GM21717 (cell line): ENCODE results near the gene PRDM16.
"Not testable (repeated sequence)": the region's sequence is repeated elsewhere in the genome, so short reads cannot be mapped to it uniquely, and the experiment has no call there.

Experiments
- ATAC-seq: cut with Tn5 transposase; IDR thresholded peaks from one replicate; pipeline ENCODE4 v1.9.1; 2021; ENCODE audit warnings: mild to moderate bottlenecking, moderate library complexity; ENCODE audit not compliant: unreplicated experiment

PRDM16 gene

DNA sequence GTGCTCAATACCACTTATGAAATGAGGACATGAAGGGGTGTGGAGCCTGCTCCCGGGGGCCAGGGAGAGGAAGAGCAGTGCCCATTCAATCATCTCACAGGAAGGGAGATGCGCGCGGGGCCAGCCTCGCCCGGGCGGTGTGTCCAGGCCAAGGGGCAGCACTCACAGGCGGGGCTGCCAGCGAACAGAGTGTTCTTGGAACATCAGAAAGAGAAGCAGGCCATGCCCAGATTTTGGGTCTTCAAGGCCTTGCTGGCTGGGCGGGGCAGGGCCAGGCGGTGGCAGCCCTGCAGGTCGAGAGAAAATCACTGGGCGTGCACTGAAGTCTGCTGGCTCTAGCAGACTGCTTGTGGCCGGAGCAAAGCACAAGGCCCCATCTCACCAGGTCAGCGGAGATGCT, 168.6 kb downstream of the PRDM16 start:
- no peak for ATAC-seq

DNA sequence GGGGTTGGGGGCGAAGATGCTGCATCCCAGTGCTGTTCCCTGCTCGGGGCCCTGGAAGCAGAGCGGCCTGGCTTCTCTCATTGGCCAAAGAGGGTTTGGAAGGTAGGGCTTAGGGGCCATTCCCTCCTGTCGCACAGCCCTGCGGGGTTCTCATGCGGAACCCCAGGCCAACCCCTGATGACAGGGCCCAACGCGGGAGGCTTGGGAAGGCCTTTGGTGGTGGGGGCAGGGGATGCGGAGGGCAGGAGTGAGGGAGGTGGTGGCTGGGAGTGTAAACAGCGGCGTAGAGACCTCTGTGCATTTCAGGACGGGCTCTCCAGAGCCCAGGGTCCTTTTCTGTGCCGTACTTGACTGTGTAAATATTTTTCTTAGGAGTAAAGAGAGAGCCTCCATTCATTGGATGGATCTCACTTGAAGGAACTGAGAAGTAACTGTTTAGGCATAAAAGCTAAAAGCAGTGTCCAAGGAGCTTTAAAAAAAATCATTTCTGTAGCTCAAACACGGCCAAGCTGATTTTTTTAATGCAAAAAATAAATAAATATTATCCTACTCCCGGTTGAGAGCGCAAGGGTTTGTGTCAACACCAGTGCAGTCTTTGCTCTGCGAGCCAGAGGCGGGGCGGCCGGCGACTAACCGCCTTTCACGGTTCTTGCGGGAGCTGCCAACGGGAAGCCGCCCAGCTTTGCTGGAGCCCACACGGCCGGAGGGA, 169.1 kb downstream of the PRDM16 start:
- ATAC-seq = no peak

DNA sequence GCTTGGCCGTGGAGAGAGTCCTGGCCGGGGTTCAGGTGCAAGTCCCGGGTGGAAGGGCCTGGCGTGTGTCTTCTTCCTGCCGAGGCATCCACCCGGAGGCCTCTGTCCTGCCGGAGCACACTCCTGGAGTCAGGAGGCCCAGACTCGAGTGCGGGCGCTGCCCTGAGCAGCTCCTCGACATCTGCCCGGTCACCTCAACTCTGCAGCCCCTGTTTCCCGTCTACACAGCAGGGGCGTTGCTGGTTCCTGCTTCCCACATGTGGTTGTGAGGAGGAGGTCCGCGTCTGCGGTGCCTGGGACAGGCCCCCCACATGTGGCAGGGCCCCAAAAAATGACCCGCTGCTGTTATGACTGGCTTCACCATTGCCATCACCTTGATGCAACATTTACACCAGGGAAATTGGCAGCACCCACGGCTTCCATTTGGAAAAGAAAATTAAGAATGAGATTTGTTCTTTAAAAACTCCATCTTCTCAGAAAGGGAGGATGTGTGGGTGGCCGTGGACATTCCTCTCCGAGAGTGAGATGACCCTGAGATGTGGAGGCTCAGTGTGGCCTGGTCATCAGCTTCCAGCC, 169.8 kb downstream of the PRDM16 start:
- no peak for ATAC-seq

DNA sequence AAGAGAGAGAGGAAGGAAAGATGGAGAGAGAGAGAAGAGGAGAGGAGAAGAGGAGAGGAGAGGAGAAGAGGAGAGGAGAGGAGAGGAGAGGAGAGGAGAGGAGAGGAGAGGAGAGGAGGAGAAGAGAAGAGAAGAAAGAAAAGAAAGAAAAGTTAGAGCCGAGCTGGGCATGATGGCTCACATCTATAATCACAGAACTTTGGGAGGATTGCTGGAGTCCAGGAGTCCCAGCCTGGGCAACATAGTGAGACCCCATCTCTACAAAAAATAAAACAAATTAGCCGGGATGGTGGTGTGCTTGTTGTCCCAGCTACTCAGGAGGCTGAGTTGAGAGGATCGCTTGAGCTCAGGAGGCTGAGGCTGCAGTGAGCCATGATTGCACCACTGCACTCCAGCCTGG, 171.0 kb downstream of the PRDM16 start:
- ATAC-seq = not testable (repeated sequence)

DNA sequence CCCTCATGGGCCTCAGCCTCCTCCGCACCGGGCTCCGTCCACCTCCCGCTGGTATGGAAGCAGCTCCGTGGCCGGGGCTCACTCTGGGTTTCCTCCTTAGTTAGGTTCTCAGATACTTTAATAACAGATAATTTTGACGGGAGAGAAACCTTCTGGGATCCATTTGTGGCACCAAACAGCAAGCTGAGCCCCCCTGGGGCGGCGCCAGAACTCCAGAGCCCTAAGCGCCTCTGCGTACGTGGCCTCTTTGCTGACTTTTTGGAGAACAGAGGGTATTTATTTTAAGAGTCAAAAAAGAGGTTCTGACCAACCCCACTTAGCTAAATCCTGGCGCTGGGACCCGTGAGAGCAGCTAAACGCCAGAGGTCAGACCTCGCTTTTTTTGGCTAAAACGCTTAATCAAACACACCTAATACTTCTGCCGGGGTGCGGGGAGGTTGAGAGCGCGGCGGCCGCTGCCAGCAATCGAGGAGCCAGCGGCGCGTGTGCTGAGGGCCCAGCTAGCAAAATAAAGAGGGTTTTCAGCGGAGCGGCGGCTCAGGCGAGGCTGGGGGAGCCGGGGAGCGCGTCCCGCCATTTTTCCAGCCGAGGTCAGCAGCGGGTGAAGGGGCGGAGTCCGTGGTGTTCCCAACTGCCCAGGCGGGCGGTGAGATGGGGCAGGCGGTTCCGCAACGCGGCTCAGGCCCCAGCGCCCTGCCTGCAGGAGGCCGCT, 171.7 kb downstream of the PRDM16 start:
- no peak for ATAC-seq

- no peak for ATAC-seq
Measured at GRCh38 chr1:3241236-3241550, 172.2 kb downstream of the PRDM16 start.

DNA sequence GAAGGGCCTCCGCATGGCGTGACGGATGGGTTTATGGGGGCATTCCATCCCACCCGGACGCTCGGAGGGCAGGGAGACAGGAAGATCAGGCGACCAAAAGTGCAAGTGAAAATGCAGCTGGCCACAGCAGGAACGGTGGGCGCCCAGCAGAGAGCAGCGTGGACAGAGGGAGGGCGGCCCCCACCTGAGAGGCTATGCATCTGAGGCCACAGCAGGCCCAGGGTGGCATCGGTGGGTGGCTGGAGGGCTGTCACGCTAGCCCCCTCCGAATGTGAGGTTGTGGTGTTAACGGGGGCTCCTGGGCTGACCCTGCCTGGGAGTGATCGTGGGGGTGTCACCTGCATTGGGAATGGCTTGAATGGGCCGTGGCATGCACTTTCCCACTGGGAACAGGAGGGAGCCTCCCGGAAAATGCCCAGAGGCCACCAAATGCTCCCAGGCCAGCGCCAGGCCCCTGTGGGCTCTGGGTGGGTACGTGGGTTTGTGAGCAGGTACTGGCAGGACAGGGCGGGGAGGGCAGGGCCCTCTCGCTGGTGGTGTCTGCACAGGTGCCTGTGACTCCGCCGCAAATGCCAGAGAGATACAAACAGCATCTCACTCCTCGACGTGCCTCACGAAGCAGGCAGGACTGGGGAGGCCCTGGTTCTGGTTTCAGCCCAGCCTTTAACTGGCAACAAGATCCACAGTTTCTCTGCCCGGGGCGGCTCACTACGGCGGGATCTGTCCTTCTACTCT, 172.8 kb downstream of the PRDM16 start:
- ATAC-seq = no peak

DNA sequence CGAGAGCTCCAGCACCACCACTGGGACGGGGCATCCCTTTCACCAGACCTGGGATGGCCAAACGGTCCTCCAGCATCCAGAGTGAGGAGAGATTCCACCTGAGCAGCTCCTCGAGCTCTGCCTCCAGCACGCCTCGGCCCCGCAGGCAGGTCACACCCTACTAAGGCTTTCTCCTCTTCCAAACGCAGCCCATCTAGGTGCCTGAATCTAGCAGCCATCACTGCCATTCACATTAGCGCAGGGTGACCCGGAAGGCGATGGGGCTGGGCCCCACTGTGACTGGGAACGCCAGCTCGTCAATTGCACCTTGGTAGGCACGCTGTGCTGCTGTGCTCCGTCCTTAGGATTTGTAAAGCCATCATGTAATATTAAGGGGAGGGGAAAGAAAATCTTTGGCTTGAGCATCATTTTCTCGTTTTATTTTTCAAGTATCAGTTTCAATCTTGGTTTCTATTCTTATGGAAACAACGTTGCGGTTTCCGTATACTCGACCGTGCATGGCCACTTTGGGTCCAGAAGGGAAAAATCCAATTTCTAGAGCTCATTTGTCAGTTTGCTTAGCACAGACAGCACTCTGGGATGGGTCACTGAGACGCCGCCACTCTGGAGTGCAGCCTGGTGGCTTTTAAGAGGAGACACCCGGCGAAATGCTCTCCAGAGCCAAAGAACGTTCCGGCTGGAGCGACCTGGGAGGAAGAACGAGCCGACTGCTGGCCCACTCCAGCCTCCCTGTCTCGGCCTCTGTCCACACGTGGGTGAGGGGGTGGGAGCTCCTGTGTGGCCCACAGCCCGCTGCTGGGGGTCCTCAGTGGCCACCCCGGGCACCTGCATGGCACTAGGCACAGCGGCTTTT, 173.6 kb downstream of the PRDM16 start:
- ATAC-seq = no peak

DNA sequence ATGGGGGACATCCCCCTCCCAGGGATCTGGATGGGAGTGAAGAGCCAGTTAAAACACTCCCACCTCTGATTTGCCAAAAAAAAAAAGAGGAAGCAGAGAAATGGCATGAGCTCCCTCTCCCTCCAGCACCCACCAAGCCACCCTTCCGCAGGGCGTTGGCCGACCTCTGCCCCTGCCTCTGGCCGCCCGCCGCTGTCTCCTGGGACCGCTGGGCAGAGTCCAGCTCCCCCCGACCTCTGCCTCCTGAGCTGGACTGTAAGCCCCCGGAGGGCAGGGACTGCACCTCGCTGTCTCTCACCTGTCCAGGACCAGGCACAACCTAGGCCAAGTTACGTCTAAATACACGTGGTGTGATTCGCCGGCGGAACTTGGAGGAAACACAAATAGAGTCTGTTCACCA, 174.3 kb downstream of the PRDM16 start:
- no peak for ATAC-seq

DNA sequence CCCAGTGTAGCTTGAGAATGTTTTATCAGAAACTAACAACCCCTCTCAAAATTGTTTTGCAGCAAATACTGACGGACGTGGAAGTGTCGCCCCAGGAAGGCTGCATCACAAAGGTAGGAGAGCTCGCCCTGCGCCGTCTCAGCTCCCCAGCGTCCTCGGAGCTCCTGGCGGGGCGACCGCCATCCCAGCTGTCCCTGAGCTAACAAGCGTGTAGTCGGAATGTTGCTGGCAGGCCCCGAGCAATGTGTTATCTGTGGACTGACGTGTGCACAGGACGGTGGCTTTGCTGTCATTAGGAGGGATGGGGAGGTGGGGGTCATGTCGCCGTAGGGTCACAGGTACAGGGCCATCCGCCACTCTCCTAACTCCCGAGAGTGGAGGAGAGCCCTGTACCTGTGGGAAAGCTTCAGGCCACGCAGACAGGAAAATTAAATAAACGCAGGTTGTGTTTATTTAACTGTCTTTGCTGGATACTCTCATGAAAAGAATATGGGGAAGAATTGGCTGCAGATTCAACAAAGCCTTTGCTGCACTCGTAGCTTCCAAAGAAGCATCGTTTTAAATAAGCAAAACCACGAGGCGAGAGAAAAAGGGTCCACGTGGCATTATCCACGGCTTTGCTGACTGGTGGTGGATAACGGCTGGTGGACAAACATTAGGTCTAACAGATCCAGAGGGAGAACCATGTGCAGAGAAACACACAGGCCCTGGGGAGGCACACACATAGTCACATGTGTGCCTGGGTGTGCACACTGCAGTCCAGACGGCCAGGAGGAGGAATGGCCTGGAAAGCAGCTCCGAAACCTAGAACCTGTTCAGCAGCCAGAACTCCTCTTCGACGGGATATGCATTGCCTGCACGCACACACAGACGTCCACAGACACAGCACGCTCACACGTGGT, 175.3 kb downstream of the PRDM16 start:
- no peak for ATAC-seq

- ATAC-seq = no peak
Measured at GRCh38 chr1:3244927-3245315, 175.9 kb downstream of the PRDM16 start.

DNA sequence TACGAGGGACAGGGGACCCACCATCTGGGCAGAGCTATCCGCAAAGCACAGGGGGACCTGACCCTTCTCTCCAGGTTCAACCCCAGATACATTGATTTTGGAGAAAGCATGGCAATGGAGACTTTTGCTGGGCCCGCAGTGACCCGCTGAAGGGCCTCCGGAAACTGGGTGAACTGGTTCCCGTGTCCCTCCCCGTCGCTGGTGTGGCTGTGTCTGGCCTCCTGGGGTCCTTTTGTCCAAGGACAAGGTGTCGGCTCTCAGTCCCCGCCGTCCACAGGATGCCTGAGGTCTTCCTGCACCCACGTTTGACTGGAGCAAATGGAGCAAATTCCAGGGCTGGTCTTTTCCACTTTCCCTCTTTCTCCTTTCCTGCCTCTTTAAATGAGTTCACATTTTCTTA, 176.3 kb downstream of the PRDM16 start:
- no peak for ATAC-seq

GRCh38 chr1:3245768-3246167, 176.8 kb downstream of the PRDM16 start:
- ATAC-seq = no peak

- ATAC-seq = no peak
Measured at GRCh38 chr1:3246251-3246650, 177.2 kb downstream of the PRDM16 start.

- ATAC-seq = no peak
Measured at GRCh38 chr1:3247521-3248121, 178.6 kb downstream of the PRDM16 start.

GRCh38 chr1:3248155-3249141, 179.4 kb downstream of the PRDM16 start:
- ATAC-seq = no peak

DNA sequence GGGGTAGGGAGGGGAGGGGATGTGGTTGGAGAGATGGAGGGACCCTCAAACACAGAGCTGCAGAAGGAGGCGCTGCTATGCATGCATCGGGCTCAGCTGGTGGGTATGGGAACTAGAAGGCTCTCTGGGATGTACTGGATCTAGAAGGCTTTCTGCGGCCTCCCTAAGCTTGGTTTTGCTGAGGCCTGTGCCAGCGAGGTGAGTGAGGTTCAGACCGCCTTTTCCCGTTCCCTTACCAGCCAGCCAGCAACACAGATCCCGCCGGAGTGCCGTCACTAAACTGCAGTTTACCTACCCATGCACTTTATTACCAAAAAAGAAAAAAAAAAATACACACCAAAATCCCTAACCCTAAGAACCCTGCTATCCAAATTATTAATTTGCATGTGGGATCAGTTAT, 180.2 kb downstream of the PRDM16 start:
- ATAC-seq = no peak
